ENCODE measurements around the gene PTPRN2. TPM values are rescaled to one million over a fixed set of nuclear protein-coding genes. Genes with fewer than 3 reads are reported as not detected.

PTPRN2 gene
- polyA plus RNA-seq, 4 donors, result 1.6 to 11.7 (median 4.0) TPM

DNA sequence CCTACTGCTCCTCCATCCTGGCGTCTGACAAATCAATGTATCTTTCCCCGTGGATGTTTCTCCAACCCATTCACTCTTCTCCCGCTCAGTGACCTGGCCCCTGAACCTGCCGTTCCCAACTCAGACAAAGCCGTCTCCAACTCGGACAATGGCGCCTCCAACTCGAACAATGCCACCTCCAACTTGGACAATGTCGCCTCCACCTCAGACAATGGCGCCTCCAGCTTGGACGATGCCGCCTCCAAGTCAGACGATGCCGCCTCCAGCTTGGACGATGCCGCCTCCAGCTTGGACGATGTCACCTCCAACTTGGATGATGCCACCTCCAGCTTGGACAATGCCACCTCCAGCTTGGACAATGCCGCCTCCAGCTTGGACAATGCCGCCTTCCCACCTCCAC is 642.2 kb downstream of the PTPRN2 start:
- no peaks in the 10 kb centered on the region for H3K4me1 ChIP-seq (ENCODE audit: control insufficient read depth in 3 of 3, insufficient read depth in 2 of 3, low read depth in 1 of 3, low read length in 2 of 3)
- DNase-seq, result no peak
- peaks cover 0 to 36% of the 10 kb centered on the region in 2 donors for H3K9me3 ChIP-seq (ENCODE audit: control insufficient read depth in 2 of 2, insufficient read depth in 1 of 2, low read depth in 1 of 2, low read length in 1 of 2)
- H3K4me3 ChIP-seq (ENCODE audit: low read depth in 1 of 3, low read length in 3 of 3), result no peak overlapping the region
- WGBS, 3 donors, result 90 to 94% (median 90%) methylated on average over 19 of the region's 19 CpGs
- no peaks in the 10 kb centered on the region for H3K36me3 ChIP-seq (ENCODE audit: control insufficient read depth in 3 of 3, insufficient read depth in 2 of 3, low read depth in 1 of 3, low read length in 3 of 3)
- H3K27me3 ChIP-seq (ENCODE audit: control insufficient read depth in 3 of 3, insufficient read depth in 3 of 3, low read length in 3 of 3), result no peaks in the 10 kb centered on the region
- no peak overlapping the region for H3K27ac ChIP-seq (ENCODE audit: low read depth in 1 of 3, low read length in 2 of 3)
- FAIRE-seq, result no peak

DNA sequence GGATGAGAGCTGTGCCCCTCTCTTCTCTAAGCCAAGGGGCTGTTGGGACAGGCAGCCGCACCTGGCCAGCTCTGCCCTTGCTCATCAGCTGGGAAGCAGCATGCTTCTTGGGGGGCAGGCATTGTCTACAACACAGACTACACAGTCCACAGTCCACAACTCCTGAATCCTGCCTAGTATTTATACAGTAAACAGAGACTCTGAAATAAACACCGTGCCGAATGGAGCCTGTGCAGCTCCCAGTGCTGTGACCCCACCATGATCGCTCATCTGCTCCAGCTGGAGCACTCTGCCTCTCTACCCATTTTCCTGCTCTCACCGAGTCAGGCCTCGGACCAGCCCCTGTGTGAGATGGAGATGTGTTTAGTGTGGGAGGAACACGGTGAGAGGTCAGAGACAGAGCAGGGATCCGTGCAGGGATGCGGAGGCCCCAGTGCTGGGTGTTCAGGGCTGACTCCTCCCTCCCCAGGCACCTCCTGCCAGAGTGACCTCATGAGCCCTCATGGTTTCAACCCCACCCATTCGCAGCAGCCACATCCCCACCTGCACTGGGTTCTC is 642.8 kb downstream of the PTPRN2 start:
- DNase-seq, result no peak
- Histone ChIP-seq H3K4me3 (ENCODE audit: low read depth in 1 of 3, low read length in 3 of 3) (no peak overlapping the region), H3K27ac (ENCODE audit: low read depth in 1 of 3, low read length in 2 of 3) (no peak overlapping the region), H3K36me3 (ENCODE audit: control insufficient read depth in 3 of 3, insufficient read depth in 2 of 3, low read depth in 1 of 3, low read length in 3 of 3) (no peaks in the 10 kb centered on the region), H3K9me3 (ENCODE audit: control insufficient read depth in 2 of 2, insufficient read depth in 1 of 2, low read depth in 1 of 2, low read length in 1 of 2) (peaks cover 0 to 34% of the 10 kb centered on the region in 2 donors), H3K27me3 (ENCODE audit: control insufficient read depth in 3 of 3, insufficient read depth in 3 of 3, low read length in 3 of 3) (no peaks in the 10 kb centered on the region), H3K4me1 (ENCODE audit: control insufficient read depth in 3 of 3, insufficient read depth in 2 of 3, low read depth in 1 of 3, low read length in 2 of 3) (no peaks in the 10 kb centered on the region)
- 85 to 90% (median 89%) methylated on average over 10 of the region's 10 CpGs for WGBS, 3 donors
- no peak for FAIRE-seq

DNA sequence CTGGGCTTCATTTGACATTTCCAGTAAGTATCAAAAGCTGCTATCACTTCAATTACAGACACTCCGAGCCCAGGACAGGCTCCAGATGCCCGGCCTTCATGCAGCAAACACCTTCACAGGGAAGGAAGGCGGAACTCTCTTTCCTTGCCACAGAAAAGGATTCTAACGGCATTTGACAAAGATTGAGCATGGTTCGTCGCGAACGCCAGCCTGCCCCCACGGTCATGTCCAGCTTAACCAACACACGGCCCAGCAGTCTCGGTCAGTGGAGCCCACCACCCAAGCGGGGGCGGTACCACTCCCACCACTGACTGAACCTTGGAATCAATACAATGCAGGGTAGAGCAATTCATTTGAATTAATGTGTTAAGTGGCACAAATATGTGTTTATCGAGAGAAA is 643.6 kb downstream of the PTPRN2 start:
- Histone ChIP-seq H3K27ac (ENCODE audit: low read depth in 1 of 3, low read length in 2 of 3) (no peak overlapping the region), H3K27me3 (ENCODE audit: control insufficient read depth in 3 of 3, insufficient read depth in 3 of 3, low read length in 3 of 3) (no peaks in the 10 kb centered on the region), H3K9me3 (ENCODE audit: control insufficient read depth in 2 of 2, insufficient read depth in 1 of 2, low read depth in 1 of 2, low read length in 1 of 2) (peaks cover 0 to 34% of the 10 kb centered on the region in 2 donors), H3K4me1 (ENCODE audit: control insufficient read depth in 3 of 3, insufficient read depth in 2 of 3, low read depth in 1 of 3, low read length in 2 of 3) (no peaks in the 10 kb centered on the region), H3K36me3 (ENCODE audit: control insufficient read depth in 3 of 3, insufficient read depth in 2 of 3, low read depth in 1 of 3, low read length in 3 of 3) (no peaks in the 10 kb centered on the region), H3K4me3 (ENCODE audit: low read depth in 1 of 3, low read length in 3 of 3) (no peak overlapping the region)
- DNase-seq, result no peak
- whole genome bisulfite sequencing, 3 donors, result 88 to 93% (median 90%) methylated on average over 14 of the region's 14 CpGs
- no peak for FAIRE-seq

DNA sequence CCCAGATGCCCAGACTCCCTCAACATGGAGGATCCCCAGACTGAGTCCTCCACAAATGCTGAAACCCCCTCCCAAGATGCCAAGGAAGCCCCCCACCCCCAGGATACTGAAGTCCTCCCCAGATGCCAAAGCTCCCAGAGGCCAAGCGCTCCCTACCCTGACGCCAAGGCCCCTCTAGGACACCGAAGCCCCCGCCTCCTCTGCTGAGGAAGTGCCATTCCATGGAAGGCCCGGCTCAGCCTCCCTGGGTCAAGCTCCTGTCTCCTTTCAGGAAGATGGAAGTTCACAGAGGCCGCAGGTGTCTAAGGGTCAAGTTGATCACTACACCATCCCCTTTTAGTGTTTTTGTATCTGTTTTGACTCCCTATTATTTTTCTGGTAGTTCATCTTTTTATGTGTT is 644.1 kb downstream of the PTPRN2 start:
- peaks cover 0 to 34% of the 10 kb centered on the region in 2 donors for H3K9me3 ChIP-seq (ENCODE audit: control insufficient read depth in 2 of 2, insufficient read depth in 1 of 2, low read depth in 1 of 2, low read length in 1 of 2)
- H3K27me3 ChIP-seq (ENCODE audit: control insufficient read depth in 3 of 3, insufficient read depth in 3 of 3, low read length in 3 of 3), result no peaks in the 10 kb centered on the region
- H3K36me3 ChIP-seq (ENCODE audit: control insufficient read depth in 3 of 3, insufficient read depth in 2 of 3, low read depth in 1 of 3, low read length in 3 of 3), result no peaks in the 10 kb centered on the region
- H3K4me1 ChIP-seq (ENCODE audit: control insufficient read depth in 3 of 3, insufficient read depth in 2 of 3, low read depth in 1 of 3, low read length in 2 of 3), result no peaks in the 10 kb centered on the region
- no peak for FAIRE-seq
- H3K27ac ChIP-seq (ENCODE audit: low read depth in 1 of 3, low read length in 2 of 3), result no peak overlapping the region
- no peak overlapping the region for H3K4me3 ChIP-seq (ENCODE audit: low read depth in 1 of 3, low read length in 3 of 3)
- DNase-seq, result no peak
- WGBS, 3 donors, result 78 to 96% (median 86%) methylated on average over 6 of the region's 6 CpGs

DNA sequence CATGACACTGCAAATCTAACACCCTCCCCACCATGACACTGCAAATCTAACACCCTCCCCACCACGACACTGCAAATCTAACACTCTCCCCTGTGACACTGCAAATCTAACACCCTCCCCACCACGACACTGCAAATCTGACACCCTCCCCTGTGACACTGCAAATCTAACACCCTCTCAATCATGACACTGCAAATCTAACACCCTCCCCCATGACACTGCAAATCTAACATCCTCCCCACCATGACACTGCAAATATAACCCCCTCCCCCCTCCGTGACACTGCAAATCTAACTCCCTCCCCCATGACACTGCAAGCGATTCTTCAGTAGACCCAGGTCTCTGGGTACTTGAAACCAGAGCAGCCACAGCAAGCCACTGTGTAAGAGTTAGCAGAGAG is 646.4 kb downstream of the PTPRN2 start:
- 78 to 88% (median 82%) methylated on average over 4 of the region's 4 CpGs for WGBS, 3 donors
- FAIRE-seq (no peak), DNase-seq (no peak)
- Histone ChIP-seq H3K4me1 (ENCODE audit: control insufficient read depth in 3 of 3, insufficient read depth in 2 of 3, low read depth in 1 of 3, low read length in 2 of 3) (no peaks in the 10 kb centered on the region), H3K4me3 (ENCODE audit: low read depth in 1 of 3, low read length in 3 of 3) (no peak overlapping the region), H3K36me3 (ENCODE audit: control insufficient read depth in 3 of 3, insufficient read depth in 2 of 3, low read depth in 1 of 3, low read length in 3 of 3) (no peaks in the 10 kb centered on the region), H3K27me3 (ENCODE audit: control insufficient read depth in 3 of 3, insufficient read depth in 3 of 3, low read length in 3 of 3) (no peaks in the 10 kb centered on the region), H3K27ac (ENCODE audit: low read depth in 1 of 3, low read length in 2 of 3) (no peak overlapping the region), H3K9me3 (ENCODE audit: control insufficient read depth in 2 of 2, insufficient read depth in 1 of 2, low read depth in 1 of 2, low read length in 1 of 2) (peaks cover 0 to 40% of the 10 kb centered on the region in 2 donors)

DNA sequence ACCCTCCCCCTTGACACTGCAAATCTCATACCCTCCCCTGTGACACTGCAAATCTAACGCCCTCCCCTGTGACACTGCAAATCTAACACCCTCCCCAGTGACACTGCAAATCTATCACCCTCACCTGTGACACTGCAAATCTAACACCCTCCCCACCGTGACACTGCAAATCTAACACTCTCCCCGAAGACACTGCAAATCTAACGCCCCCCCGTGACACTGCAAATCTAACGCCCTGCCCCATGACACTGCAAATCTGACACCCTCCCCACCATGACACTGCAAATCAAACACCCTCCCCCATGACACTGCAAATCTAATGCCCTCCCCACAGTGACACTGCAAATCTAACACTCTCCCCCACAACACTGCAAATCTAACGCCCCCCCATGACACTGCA is 647.1 kb downstream of the PTPRN2 start:
- DNase-seq (no peak), FAIRE-seq (no peak)
- WGBS, 3 donors, result 79 to 87% (median 84%) methylated on average over 7 of the region's 7 CpGs
- Histone ChIP-seq H3K27ac (ENCODE audit: low read depth in 1 of 3, low read length in 2 of 3) (no peak overlapping the region), H3K4me3 (ENCODE audit: low read depth in 1 of 3, low read length in 3 of 3) (no peak overlapping the region), H3K4me1 (ENCODE audit: control insufficient read depth in 3 of 3, insufficient read depth in 2 of 3, low read depth in 1 of 3, low read length in 2 of 3) (no peaks in the 10 kb centered on the region), H3K27me3 (ENCODE audit: control insufficient read depth in 3 of 3, insufficient read depth in 3 of 3, low read length in 3 of 3) (no peaks in the 10 kb centered on the region), H3K9me3 (ENCODE audit: control insufficient read depth in 2 of 2, insufficient read depth in 1 of 2, low read depth in 1 of 2, low read length in 1 of 2) (peaks cover 0 to 40% of the 10 kb centered on the region in 2 donors), H3K36me3 (ENCODE audit: control insufficient read depth in 3 of 3, insufficient read depth in 2 of 3, low read depth in 1 of 3, low read length in 3 of 3) (no peaks in the 10 kb centered on the region)

DNA sequence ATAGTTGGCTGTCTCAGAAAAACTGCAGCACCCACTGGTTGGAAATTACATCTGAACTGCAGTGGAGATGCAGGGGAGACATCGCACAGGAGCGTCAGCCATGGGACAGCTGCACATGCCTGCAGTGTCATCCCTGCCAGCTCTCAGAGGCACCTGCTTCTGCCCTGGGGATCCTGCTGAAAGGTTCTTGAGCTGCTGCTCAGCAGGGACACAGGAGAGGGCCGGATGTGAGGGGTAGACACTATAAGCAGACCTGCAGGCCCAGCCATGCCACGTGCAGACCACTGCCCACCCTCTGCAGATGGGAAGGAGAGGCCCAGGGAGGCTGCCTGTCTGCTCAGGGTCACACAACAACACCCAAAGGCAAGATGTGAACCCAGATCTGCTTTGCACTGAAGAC is 649.4 kb downstream of the PTPRN2 start:
- no peak overlapping the region for H3K4me3 ChIP-seq (ENCODE audit: low read depth in 1 of 3, low read length in 3 of 3)
- FAIRE-seq, result no peak
- H3K36me3 ChIP-seq (ENCODE audit: control insufficient read depth in 3 of 3, insufficient read depth in 2 of 3, low read depth in 1 of 3, low read length in 3 of 3), result no peaks in the 10 kb centered on the region
- no peak for DNase-seq
- H3K9me3 ChIP-seq (ENCODE audit: control insufficient read depth in 2 of 2, insufficient read depth in 1 of 2, low read depth in 1 of 2, low read length in 1 of 2), result peaks cover 0 to 37% of the 10 kb centered on the region in 2 donors
- no peaks in the 10 kb centered on the region for H3K4me1 ChIP-seq (ENCODE audit: control insufficient read depth in 3 of 3, insufficient read depth in 2 of 3, low read depth in 1 of 3, low read length in 2 of 3)
- WGBS, 3 donors, result 64 to 77% (median 70%) methylated on average over 4 of the region's 4 CpGs
- no peaks in the 10 kb centered on the region for H3K27me3 ChIP-seq (ENCODE audit: control insufficient read depth in 3 of 3, insufficient read depth in 3 of 3, low read length in 3 of 3)
- H3K27ac ChIP-seq (ENCODE audit: low read depth in 1 of 3, low read length in 2 of 3), result no peak overlapping the region

DNA sequence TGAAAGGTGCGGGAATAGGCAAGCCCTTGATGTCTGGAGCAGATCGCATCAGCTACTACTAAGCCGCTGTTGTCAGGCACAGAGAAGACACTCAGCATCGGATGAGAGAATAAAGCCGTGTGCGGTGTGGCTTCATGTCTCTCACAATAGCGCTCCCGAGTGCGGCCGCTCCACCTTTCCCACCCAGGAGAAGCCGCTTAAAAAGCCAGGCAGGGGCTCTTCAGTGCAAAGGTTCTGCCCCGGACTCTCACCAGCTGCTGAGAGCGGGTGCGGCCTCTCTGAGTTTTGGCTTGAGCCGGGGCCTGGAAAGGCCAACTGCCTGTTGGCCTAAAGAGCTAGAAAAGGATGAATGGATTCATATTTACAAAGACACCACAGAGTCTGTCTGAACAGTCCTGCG is 650.2 kb downstream of the PTPRN2 start:
- H3K4me3 ChIP-seq (ENCODE audit: low read depth in 1 of 3, low read length in 3 of 3), result no peak overlapping the region
- no peaks in the 10 kb centered on the region for H3K36me3 ChIP-seq (ENCODE audit: control insufficient read depth in 3 of 3, insufficient read depth in 2 of 3, low read depth in 1 of 3, low read length in 3 of 3)
- no peak overlapping the region for H3K27ac ChIP-seq (ENCODE audit: low read depth in 1 of 3, low read length in 2 of 3)
- WGBS, 3 donors, result 93 to 94% (median 94%) methylated on average over 16 of the region's 16 CpGs
- H3K4me1 ChIP-seq (ENCODE audit: control insufficient read depth in 3 of 3, insufficient read depth in 2 of 3, low read depth in 1 of 3, low read length in 2 of 3), result no peaks in the 10 kb centered on the region
- H3K9me3 ChIP-seq (ENCODE audit: control insufficient read depth in 2 of 2, insufficient read depth in 1 of 2, low read depth in 1 of 2, low read length in 1 of 2), result peaks cover 0 to 42% of the 10 kb centered on the region in 2 donors
- FAIRE-seq (no peak), DNase-seq (no peak)
- no peaks in the 10 kb centered on the region for H3K27me3 ChIP-seq (ENCODE audit: control insufficient read depth in 3 of 3, insufficient read depth in 3 of 3, low read length in 3 of 3)

DNA sequence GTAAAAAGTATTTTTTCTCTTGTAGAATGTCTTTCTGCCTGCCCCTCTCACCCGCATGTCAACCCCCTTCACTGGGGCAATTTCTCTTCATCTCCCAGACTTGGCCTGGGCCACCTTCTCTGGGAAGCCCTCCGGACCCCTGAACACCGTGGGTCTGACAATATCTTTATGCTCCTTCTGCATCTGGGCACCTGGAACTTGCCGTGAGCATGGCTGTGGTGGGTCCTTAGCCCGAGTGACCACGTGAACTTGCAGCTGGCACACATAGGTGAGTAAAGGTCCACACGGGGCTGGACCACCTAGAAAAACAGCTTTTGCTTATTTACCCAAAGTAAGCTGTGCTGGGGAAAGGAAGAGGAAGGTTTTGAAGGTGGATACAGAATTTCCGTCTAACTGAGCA is 650.6 kb downstream of the PTPRN2 start:
- WGBS, 3 donors, result 79 to 86% (median 82%) methylated on average over 8 of the region's 8 CpGs
- no peak overlapping the region for H3K4me3 ChIP-seq (ENCODE audit: low read depth in 1 of 3, low read length in 3 of 3)
- H3K27me3 ChIP-seq (ENCODE audit: control insufficient read depth in 3 of 3, insufficient read depth in 3 of 3, low read length in 3 of 3), result no peaks in the 10 kb centered on the region
- FAIRE-seq (no peak), DNase-seq (no peak)
- H3K36me3 ChIP-seq (ENCODE audit: control insufficient read depth in 3 of 3, insufficient read depth in 2 of 3, low read depth in 1 of 3, low read length in 3 of 3), result no peaks in the 10 kb centered on the region
- H3K9me3 ChIP-seq (ENCODE audit: control insufficient read depth in 2 of 2, insufficient read depth in 1 of 2, low read depth in 1 of 2, low read length in 1 of 2), result peaks cover 0 to 41% of the 10 kb centered on the region in 2 donors
- no peaks in the 10 kb centered on the region for H3K4me1 ChIP-seq (ENCODE audit: control insufficient read depth in 3 of 3, insufficient read depth in 2 of 3, low read depth in 1 of 3, low read length in 2 of 3)
- H3K27ac ChIP-seq (ENCODE audit: low read depth in 1 of 3, low read length in 2 of 3), result no peak overlapping the region
